HepG2 (cell line): ENCODE data around the gene UBE2M. TPM values are rescaled to one million over a fixed set of nuclear protein-coding genes. Genes with fewer than 3 reads are reported as not detected.

Source experiments
- ATAD3A ChIP-seq: sonication (generic); formaldehyde crosslinking; IDR thresholded peaks from 2 replicates; pipeline ENCODE4 v1.4.0; 2020; ENCODE audit warnings: missing genetic modification reagents
- ERF ChIP-seq: IDR thresholded peaks from 2 replicates; pipeline ENCODE4 v1.6.1; 2018; ENCODE audit warnings: missing biosample characterization, missing genetic modification reagents
- GLMP ChIP-seq: sonication (generic); formaldehyde crosslinking; IDR thresholded peaks from 2 replicates; pipeline ENCODE4 v1.9.0; 2021; ENCODE audit warnings: missing genetic modification reagents, mild to moderate bottlenecking, borderline replicate concordance
- KDM3A ChIP-seq: IDR thresholded peaks from 2 replicates; pipeline ENCODE4 v1.6.1; 2018; ENCODE audit warnings: low read depth, missing compliant biosample characterization
- NCOA5 ChIP-seq: sonication (generic); formaldehyde crosslinking; IDR thresholded peaks from 2 replicates; pipeline ENCODE4 v1.4.0; 2020; ENCODE audit warnings: missing genetic modification reagents
- NR2F2 ChIP-seq: IDR thresholded peaks from 2 replicates; pipeline ENCODE4 v1.6.1; 2012; ENCODE audit warnings: low read depth, inconsistent platforms, borderline replicate concordance
- PRPF4 ChIP-seq: fragments of 200-400 bp; formaldehyde crosslinking; IDR thresholded peaks from 2 replicates; pipeline ENCODE4 v1.6.1; 2016; ENCODE audit warnings: low read length, low read depth; ENCODE audit not compliant: poor library complexity, severe bottlenecking
- REST ChIP-seq, 2 experiments: IDR thresholded peaks; 2 replicates each; pipeline ENCODE4 v1.6.1; 2011 to 2012; ENCODE audit warnings: low read length in 2 of 2, borderline replicate concordance in 1 of 2, low read depth in 1 of 2, mild to moderate bottlenecking in 1 of 2, moderate library complexity in 1 of 2
- SRSF1 ChIP-seq: fragments of 200-400 bp; formaldehyde crosslinking; optimal IDR thresholded peaks from 2 replicates; pipeline ENCODE3; 2017; ENCODE audit warnings: mild to moderate bottlenecking, low read depth, low read length, moderate library complexity
- SYNCRIP ChIP-seq: fragments of 200-400 bp; formaldehyde crosslinking; IDR thresholded peaks from 2 replicates; pipeline ENCODE4 v1.6.1; 2018; ENCODE audit warnings: mild to moderate bottlenecking, low read depth, low read length; ENCODE audit not compliant: insufficient read depth
- ZNF18 ChIP-seq: sonication (generic); formaldehyde crosslinking; IDR thresholded peaks from 2 replicates; pipeline ENCODE4 v1.8.0; 2022; ENCODE audit warnings: mild to moderate bottlenecking, missing genetic modification reagents; ENCODE audit not compliant: insufficient replicate concordance
- ZNF564 ChIP-seq: sonication (generic); formaldehyde crosslinking; IDR thresholded peaks from 2 replicates; pipeline ENCODE4 v1.8.1; 2023; ENCODE audit warnings: mild to moderate bottlenecking, missing genetic modification reagents
- ZNF598 ChIP-seq: sonication (generic); formaldehyde crosslinking; IDR thresholded peaks from 2 replicates; pipeline ENCODE4 v1.5.1; 2020; ENCODE audit warnings: mild to moderate bottlenecking, missing genetic modification reagents, borderline replicate concordance
- ZNF615 ChIP-seq: sonication (generic); formaldehyde crosslinking; IDR thresholded peaks from 2 replicates; pipeline ENCODE4 v1.5.0; 2020; ENCODE audit warnings: mild to moderate bottlenecking, missing genetic modification reagents, borderline replicate concordance
- ZNF660 ChIP-seq: sonication (generic); formaldehyde crosslinking; IDR thresholded peaks from 2 replicates; pipeline ENCODE4 v1.5.1; 2020; ENCODE audit warnings: mild to moderate bottlenecking, low read depth, missing genetic modification reagents, borderline replicate concordance
- ZNF747 ChIP-seq: sonication (generic); formaldehyde crosslinking; IDR thresholded peaks from 2 replicates; pipeline ENCODE4 v1.8.1; 2023; ENCODE audit warnings: missing genetic modification reagents, mild to moderate bottlenecking, borderline replicate concordance
- ZSCAN21 ChIP-seq: sonication (generic); formaldehyde crosslinking; IDR thresholded peaks from 2 replicates; pipeline ENCODE4 v1.8.0; 2022; ENCODE audit warnings: mild to moderate bottlenecking, missing genetic modification reagents, moderate library complexity, borderline replicate concordance
- polyA plus RNA-seq, 8 experiments: library from polyadenylated mRNA; depleted of rRNA in 3 of 8; stranded (reverse) in 7 of 8; unstranded in 1 of 8; fragments of >200 nt; fragmentation: Illumina TruSeq in 4 of 8; extraction: Trizol in 4 of 8; gene quantifications; 2 replicates each; pipeline versions ENCODE4 v1.2.1 to v1.2.3, GENCODE V29; 2011 to 2016; ENCODE audit warnings: low read depth in 4 of 8, missing spikeins in 1 of 8, mixed read lengths in 1 of 8; ENCODE audit not compliant: insufficient read depth in 1 of 8
- total RNA-seq, 5 experiments: library from RNA; depleted of rRNA; stranded (reverse); fragments of >200 nt; fragmentation: Illumina TruSeq; extraction: Trizol; gene quantifications; 2 replicates each; pipeline ENCODE4 v1.2.3, GENCODE V29; 2016; ENCODE audit warnings: low read depth in 1 of 5
- TF ChIP-seq, protein P1 (sequence below): sonication (generic); formaldehyde crosslinking; IDR thresholded peaks from 2 replicates; pipeline ENCODE4 v1.8.0; 2022; ENCODE audit warnings: mild to moderate bottlenecking, missing genetic modification reagents, moderate library complexity

UBE2M gene
- total and polyA plus RNA-seq, 2 of the 13 experiments (the other 11 are each of a cell fraction or from before 2014, with no cell fraction given): 36.2 to 50.3 TPM

DNA sequence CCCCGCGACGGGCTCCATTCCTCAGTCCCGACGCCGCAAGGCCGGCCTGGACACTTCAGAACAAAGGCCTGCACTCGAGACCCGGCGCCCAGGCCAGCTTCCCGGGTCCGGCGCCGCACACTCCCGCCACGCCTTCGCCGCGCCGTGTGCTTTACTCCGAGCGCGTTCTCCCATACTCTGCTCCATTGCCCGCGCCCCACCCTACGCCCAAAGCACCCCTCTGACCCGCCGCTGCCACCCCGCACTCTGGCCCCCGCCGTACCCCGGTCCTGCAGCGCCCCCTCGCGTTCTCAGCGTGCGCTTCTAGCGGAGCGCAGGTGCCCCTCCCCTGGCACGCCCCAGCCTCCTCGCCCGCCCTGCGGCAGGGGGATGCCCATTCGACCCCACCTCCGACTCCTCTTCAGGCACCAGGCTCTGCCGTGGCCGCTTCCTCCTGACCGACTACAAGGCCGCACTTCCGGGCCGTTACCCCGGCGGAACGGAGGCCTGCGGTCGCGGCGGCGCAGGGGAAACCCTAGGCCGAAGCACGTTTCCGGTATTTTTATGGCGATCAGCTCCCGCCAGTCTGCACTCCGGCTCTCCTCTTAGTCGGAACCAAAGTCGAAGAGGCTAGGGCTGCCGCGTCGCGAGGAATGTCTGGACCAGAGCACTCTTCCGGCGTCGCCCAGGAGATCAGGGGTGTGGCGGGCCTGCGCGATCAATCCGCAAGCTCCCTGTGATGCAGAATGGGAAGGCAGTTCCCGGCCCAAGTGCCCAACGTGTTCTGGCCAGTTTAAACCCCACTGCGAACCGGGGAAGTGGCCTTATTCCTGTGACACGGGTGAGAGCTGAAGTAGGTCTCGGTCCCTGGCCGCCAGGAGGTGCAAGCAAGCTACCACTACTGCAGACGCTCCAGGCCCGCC, 38.8 kb downstream of the UBE2M start, which contains the start of gene ZBTB45 (continued):
- TF ChIP-seq GLMP (CRISPR knock-in tag) (no peak), ERF (CRISPR knock-in tag) (peak; percentile 96), SRSF1 (peak; percentile 32), ATAD3A (CRISPR knock-in tag) (no peak; the same call in 1 of the 2 replicates), ZNF747 (peak; percentile 98; the same call in 1 of the 2 replicates), REST (IDR thresholded peaks at IDR 0.05; ENCODE audit: borderline replicate concordance in 1 of 2, low read depth in 1 of 2, low read length in 2 of 2) (peak in 1 of 2 experiments; percentile 78; a peak in 2 of 4 replicates), NCOA5 (CRISPR knock-in tag) (no peak), ZNF564 (CRISPR knock-in tag) (peak; percentile 8; the same call in 1 of the 2 replicates), PRPF4 (peak; percentile 55), ZNF598 (peak; percentile 97; the same call in 1 of the 2 replicates), ZSCAN21 (peak; percentile 90), NR2F2 (peak; percentile 59; the same call in 1 of the 2 replicates), SYNCRIP (no peak), KDM3A (CRISPR knock-in tag) (peak; percentile 98), ZNF660 (CRISPR knock-in tag) (no peak; the same call in 1 of the 2 replicates), ZNF615 (CRISPR knock-in tag) (no peak), ZNF18 (CRISPR knock-in tag) (no peak)
- TF ChIP-seq, protein P1, sequence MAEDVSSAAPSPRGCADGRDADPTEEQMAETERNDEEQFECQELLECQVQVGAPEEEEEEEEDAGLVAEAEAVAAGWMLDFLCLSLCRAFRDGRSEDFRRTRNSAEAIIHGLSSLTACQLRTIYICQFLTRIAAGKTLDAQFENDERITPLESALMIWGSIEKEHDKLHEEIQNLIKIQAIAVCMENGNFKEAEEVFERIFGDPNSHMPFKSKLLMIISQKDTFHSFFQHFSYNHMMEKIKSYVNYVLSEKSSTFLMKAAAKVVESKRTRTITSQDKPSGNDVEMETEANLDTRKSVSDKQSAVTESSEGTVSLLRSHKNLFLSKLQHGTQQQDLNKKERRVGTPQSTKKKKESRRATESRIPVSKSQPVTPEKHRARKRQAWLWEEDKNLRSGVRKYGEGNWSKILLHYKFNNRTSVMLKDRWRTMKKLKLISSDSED (CRISPR knock-in tag): peak; percentile 83; the same call in 1 of the 2 replicates
